PC-9 (cell line): ENCODE data around the gene GCNA. TPM values are rescaled to one million over a fixed set of nuclear protein-coding genes. Genes with fewer than 3 reads are reported as not detected.

Experiments used
- BruUV-seq: library from RNA; stranded (reverse); fragments of 400-500 nt; replicated peaks from 2 replicates; lab custom pipeline; 2021; lab: Mats Ljungman, UMichigan
- CTCF ChIA-PET: fragments of 300-600 bp; sonication (Branson Sonifier 250); formaldehyde crosslinking; loops from one replicate; lab custom pipeline; 2022; ENCODE audit warnings: antibody characterized with exemption; lab: Charles Lee
- POLR2A ChIA-PET: fragments of 300-600 bp; sonication (Branson Sonifier 250); formaldehyde crosslinking; loops from one replicate; lab custom pipeline; 2022; ENCODE audit warnings: antibody characterized with exemption; ENCODE audit not compliant: unreplicated experiment; lab: Charles Lee
- DNase-seq, 2 experiments: peaks; one replicate each; pipeline versions ENCODE4 v3.0.0 to v3.0.0-alpha.2; 2015 to 2022; ENCODE audit warnings: mixed read lengths in 1 of 2
- H2AFZ ChIP-seq: fragments of 200-600 bp; sonication (generic); 2 replicates; pipeline ENCODE4 v1.8.1; 2017; ENCODE audit warnings: antibody characterized with exemption
- H3F3A ChIP-seq: fragments of 200-600 bp; sonication (generic); 2 replicates; pipeline ENCODE4 v1.8.1; 2017; ENCODE audit warnings: antibody characterized with exemption, mild to moderate bottlenecking, low read depth; ENCODE audit not compliant: insufficient read depth
- H3K27ac ChIP-seq: fragments of 200-600 bp; sonication (generic); 2 replicates; pipeline ENCODE4 v1.6.1; 2016; ENCODE audit warnings: mixed run types
- H3K27me3 ChIP-seq: fragments of 200-600 bp; sonication (generic); 2 replicates; pipeline ENCODE4 v1.6.1; 2016; ENCODE audit warnings: low read depth, mixed run types; ENCODE audit not compliant: insufficient read depth
- H3K36me3 ChIP-seq: fragments of 200-600 bp; sonication (generic); 2 replicates; pipeline ENCODE4 v1.6.1; 2016; ENCODE audit warnings: low read depth, mixed run types
- H3K4me1 ChIP-seq: fragments of 200-600 bp; sonication (generic); replicated peaks from 2 replicates; pipeline ENCODE4 v1.6.1; 2016; ENCODE audit warnings: mixed run types; ENCODE audit not compliant: insufficient read depth
- H3K4me2 ChIP-seq: fragments of 200-600 bp; sonication (generic); 2 replicates; pipeline ENCODE4 v1.6.1; 2017; ENCODE audit warnings: mixed run types
- H3K4me3 ChIP-seq: fragments of 200-600 bp; sonication (generic); 2 replicates; pipeline ENCODE4 v1.6.1; 2016; ENCODE audit warnings: mixed run types
- H3K79me2 ChIP-seq: fragments of 200-600 bp; sonication (generic); 2 replicates; pipeline ENCODE4 v1.6.1; 2017; ENCODE audit warnings: low read depth, mixed run types
- H3K9me2 ChIP-seq: fragments of 200-600 bp; sonication (generic); 2 replicates; pipeline ENCODE4 v1.8.1; 2017; ENCODE audit warnings: mild to moderate bottlenecking; ENCODE audit not compliant: insufficient read depth
- H3K9me3 ChIP-seq: fragments of 200-600 bp; sonication (generic); 2 replicates; pipeline ENCODE4 v1.8.1; 2016; ENCODE audit warnings: low read depth; ENCODE audit not compliant: insufficient read depth
- H4K20me1 ChIP-seq: fragments of 200-600 bp; sonication (generic); 2 replicates; pipeline ENCODE4 v1.8.1; 2017; ENCODE audit not compliant: insufficient read depth
- CTCF ChIP-seq: fragments of 200-600 bp; sonication (generic); conservative IDR thresholded peaks from 2 replicates; pipeline ENCODE4 v1.6.1; 2017; ENCODE audit warnings: mixed run types, antibody characterized with exemption, mild to moderate bottlenecking, moderate library complexity
- EZH2 ChIP-seq: fragments of 200-600 bp; sonication (generic); IDR thresholded peaks from 2 replicates; pipeline ENCODE4 v1.8.0; 2017; ENCODE audit warnings: antibody characterized with exemption, low read depth
- intact Hi-C: fragments of 100-400 bp; cut with micrococcal nuclease; formaldehyde crosslinking; loops from one replicate; pipeline ENCODE4 v1.10.0; 2022; ENCODE audit not compliant: unreplicated experiment
- total RNA-seq: library from RNA; stranded (reverse); gene quantifications from 2 replicates; pipeline ENCODE4 v1.2.3, GENCODE V29; 2021

Gene GCNA
- total RNA-seq, 1 experiment from 2014 or later = 0.48 TPM

GRCh38 chrX:71542825-71543224 is 35.4 kb upstream of the GCNA start:
- Histone ChIP-seq H3K4me1 (peaks cover 51% of the 10 kb centered on the region), H3K27ac (peak overlapping the region; percentile 77), H2AFZ (no peak overlapping the region), H3K4me3 (peak overlapping the region; percentile 7; the same call in 1 of the 2 replicates), H3K9me3 (no peaks in the 10 kb centered on the region), H3K36me3 (peaks cover 61% of the 10 kb centered on the region), H3K27me3 (no peaks in the 10 kb centered on the region), H4K20me1 (peaks cover 98% of the 10 kb centered on the region), H3K9me2 (no peaks in the 10 kb centered on the region), H3F3A (peaks cover 63% of the 10 kb centered on the region), H3K4me2 (peak overlapping the region; percentile 57), H3K79me2 (peaks cover 97% of the 10 kb centered on the region)
- ChIA-PET POLR2A (interaction anchor here (1.0 kb wide), 1 partner anchor 8 kb away, joined by 14 read pairs; no protein-coding TSS in a partner anchor), CTCF (no interaction called here)
- no TSS peak for BruUV-seq
- DNase-seq = no peak
- intact Hi-C loops = loop anchor here (1.0 kb wide), 1 partner anchor 10 kb away; the partner anchor contains the start of gene OGT
- TF ChIP-seq CTCF (no peak), EZH2 (no peak)

- BruUV-seq = no TSS peak
- Histone ChIP-seq H3K4me3 (peak overlapping the region; percentile 7; the same call in 1 of the 2 replicates), H3K36me3 (peaks cover 61% of the 10 kb centered on the region), H4K20me1 (peaks cover 98% of the 10 kb centered on the region), H3F3A (peaks cover 58% of the 10 kb centered on the region), H3K4me2 (peak overlapping the region; percentile 57), H2AFZ (no peak overlapping the region), H3K27me3 (no peaks in the 10 kb centered on the region), H3K9me3 (no peaks in the 10 kb centered on the region), H3K4me1 (peaks cover 51% of the 10 kb centered on the region), H3K27ac (peak overlapping the region; percentile 77), H3K79me2 (peaks cover 97% of the 10 kb centered on the region), H3K9me2 (no peaks in the 10 kb centered on the region)
- no peak for TF ChIP-seq CTCF
- no peak for TF ChIP-seq EZH2
- POLR2A ChIA-PET = interaction anchor here (1.0 kb wide), 1 partner anchor 9 kb away, joined by 14 read pairs; no protein-coding TSS in a partner anchor
- peak; percentile 15 to 95 for DNase-seq
- CTCF ChIA-PET = interaction anchor here (0.6 to 0.7 kb wide), 2 partner anchors 8 to 17 kb away, joined by 4 to 8 read pairs; no protein-coding TSS in a partner anchor
- intact Hi-C loops = loop anchor here (1.0 kb wide), 1 partner anchor 10 kb away; the partner anchor contains the start of gene OGT
These were observed 34.9 kb upstream of the GCNA start for GRCh38 chrX:71543316-71543715.

GRCh38 chrX:71545364-71545763 is 32.9 kb upstream of the GCNA start:
- peaks cover 94% of the 10 kb centered on the region for H3K79me2 ChIP-seq
- H3K9me2 ChIP-seq = no peaks in the 10 kb centered on the region
- peaks cover 67% of the 10 kb centered on the region for H3K36me3 ChIP-seq
- no TSS peak for BruUV-seq
- H4K20me1 ChIP-seq = peaks cover 96% of the 10 kb centered on the region
- no peak overlapping the region for H3K4me3 ChIP-seq
- no peak overlapping the region for H3K4me2 ChIP-seq
- H3K27me3 ChIP-seq = no peaks in the 10 kb centered on the region
- H3K27ac ChIP-seq = no peak overlapping the region
- CTCF ChIA-PET = no interaction called here
- peaks cover 45% of the 10 kb centered on the region for H3F3A ChIP-seq
- intact Hi-C loops = no loop called here
- H3K9me3 ChIP-seq = no peaks in the 10 kb centered on the region
- POLR2A ChIA-PET = interaction anchor here (0.6 kb wide), 1 partner anchor 30 kb away, joined by 4 read pairs; no protein-coding TSS in a partner anchor
- peaks cover 41% of the 10 kb centered on the region for H3K4me1 ChIP-seq
- TF ChIP-seq CTCF = no peak
- TF ChIP-seq EZH2 = no peak
- DNase-seq = no peak
- no peak overlapping the region for H2AFZ ChIP-seq
